ENCODE data around the gene EPC1. TPM values are rescaled to one million over a fixed set of nuclear protein-coding genes. Genes with fewer than 3 reads are reported as not detected.
A peak's percentile ranks its signal among the peaks of the same experiment; 100 is the strongest.

Gene EPC1
- total RNA-seq, 1 donor from 2014 or later: 82.8 TPM

GRCh38 chr10:32315424-32315823 is 31.5 kb downstream of the EPC1 start:
- Mint-ChIP-seq H3K9me3 (no peaks in the 10 kb centered on the region), H3K4me3 (no peak overlapping the region), H3K27ac (peak overlapping the region; percentile 15), H3K4me1 (peaks cover 83% of the 10 kb centered on the region), H3K27me3 (no peaks in the 10 kb centered on the region), H3K36me3 (ENCODE audit: low read depth) (peaks cover 30% of the 10 kb centered on the region)
- TF ChIP-seq CTCF (IDR thresholded peaks at IDR 0.05): no peak
- intact Hi-C loops (cut with micrococcal nuclease): loop anchor here (5.0 kb wide), 1 partner anchor 33 kb away; no protein-coding TSS in a partner anchor
- DNase-seq: no peak
- CTCF ChIA-PET: interaction anchor here (1.6 to 1.9 kb wide), 2 partner anchors 30 to 59 kb away, joined by 4 to 6 read pairs; no protein-coding TSS in a partner anchor
- ATAC-seq (ENCODE audit: low read depth): no peak
- POLR2A ChIA-PET: interaction anchor here (0.5 kb wide), 1 partner anchor 16 kb away, joined by 4 read pairs; no protein-coding TSS in a partner anchor

DNA sequence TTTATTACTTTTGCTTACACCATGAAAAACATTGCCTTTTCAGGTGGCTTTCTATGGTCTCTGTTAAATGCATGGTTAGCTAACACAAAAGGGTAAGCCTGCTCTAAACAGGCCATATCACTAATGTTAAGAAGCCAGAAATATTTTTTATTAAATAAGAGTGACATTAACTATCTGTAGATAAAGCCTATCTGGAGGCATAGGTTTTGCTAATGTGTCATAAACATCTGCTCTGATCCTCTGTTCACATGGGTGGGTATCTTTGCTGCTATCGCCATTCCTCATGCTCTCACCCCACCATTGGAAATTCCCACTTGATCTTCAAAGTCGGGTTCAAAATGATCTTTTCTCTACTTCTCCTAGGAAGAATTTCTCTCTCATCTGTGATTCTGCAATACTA is 32.4 kb downstream of the EPC1 start:
- Mint-ChIP-seq H3K36me3 (ENCODE audit: low read depth) (peaks cover 31% of the 10 kb centered on the region), H3K4me3 (peak overlapping the region; percentile 1), H3K27me3 (no peaks in the 10 kb centered on the region), H3K27ac (peak overlapping the region; percentile 71), H3K9me3 (no peaks in the 10 kb centered on the region), H3K4me1 (peaks cover 77% of the 10 kb centered on the region)
- CTCF ChIA-PET: interaction anchor here (1.0 to 1.9 kb wide), 3 partner anchors 23 to 58 kb away, joined by 3 to 6 read pairs (median 4); no protein-coding TSS in a partner anchor
- POLR2A ChIA-PET: interaction anchor here (1.3 kb wide), 1 partner anchor 32 kb away, joined by 4 read pairs; no protein-coding TSS in a partner anchor
- no peak for TF ChIP-seq CTCF (IDR thresholded peaks at IDR 0.05)
- intact Hi-C loops (cut with micrococcal nuclease): no loop called here
- no peak for ATAC-seq (ENCODE audit: low read depth)
- no peak for DNase-seq

GRCh38 chr10:32308027-32308603 is 38.8 kb downstream of the EPC1 start:
- H3K4me1 Mint-ChIP-seq: peaks cover 54% of the 10 kb centered on the region
- DNase-seq (no peak), ATAC-seq (ENCODE audit: low read depth) (no peak)
- peaks cover 48% of the 10 kb centered on the region for H3K36me3 Mint-ChIP-seq (ENCODE audit: low read depth)
- H3K9me3 Mint-ChIP-seq: no peaks in the 10 kb centered on the region
- ChIA-PET POLR2A (no interaction called here), CTCF (interaction anchor here (1.0 kb wide), 1 partner anchor 51 kb away, joined by 3 read pairs; no protein-coding TSS in a partner anchor)
- H3K27me3 Mint-ChIP-seq: no peaks in the 10 kb centered on the region
- no peak overlapping the region for H3K27ac Mint-ChIP-seq
- no peak overlapping the region for H3K4me3 Mint-ChIP-seq
- TF ChIP-seq CTCF (IDR thresholded peaks at IDR 0.05): no peak
- intact Hi-C loops (cut with micrococcal nuclease): no loop called here

GRCh38 chr10:32307609-32308008 is 39.3 kb downstream of the EPC1 start:
- peaks cover 51% of the 10 kb centered on the region for H3K4me1 Mint-ChIP-seq
- no peak for ATAC-seq (ENCODE audit: low read depth)
- H3K4me3 Mint-ChIP-seq: no peak overlapping the region
- no peak for DNase-seq
- H3K27me3 Mint-ChIP-seq: no peaks in the 10 kb centered on the region
- intact Hi-C loops (cut with micrococcal nuclease): loop anchor here (2.0 kb wide), 1 partner anchor 13 kb away; no protein-coding TSS in a partner anchor
- H3K9me3 Mint-ChIP-seq: no peaks in the 10 kb centered on the region
- H3K27ac Mint-ChIP-seq: peak overlapping the region; percentile 43
- no peak for TF ChIP-seq CTCF (IDR thresholded peaks at IDR 0.05)
- CTCF ChIA-PET: interaction anchor here (1.0 kb wide), 1 partner anchor 51 kb away, joined by 3 read pairs; no protein-coding TSS in a partner anchor
- POLR2A ChIA-PET: no interaction called here
- peaks cover 53% of the 10 kb centered on the region for H3K36me3 Mint-ChIP-seq (ENCODE audit: low read depth)

DNA sequence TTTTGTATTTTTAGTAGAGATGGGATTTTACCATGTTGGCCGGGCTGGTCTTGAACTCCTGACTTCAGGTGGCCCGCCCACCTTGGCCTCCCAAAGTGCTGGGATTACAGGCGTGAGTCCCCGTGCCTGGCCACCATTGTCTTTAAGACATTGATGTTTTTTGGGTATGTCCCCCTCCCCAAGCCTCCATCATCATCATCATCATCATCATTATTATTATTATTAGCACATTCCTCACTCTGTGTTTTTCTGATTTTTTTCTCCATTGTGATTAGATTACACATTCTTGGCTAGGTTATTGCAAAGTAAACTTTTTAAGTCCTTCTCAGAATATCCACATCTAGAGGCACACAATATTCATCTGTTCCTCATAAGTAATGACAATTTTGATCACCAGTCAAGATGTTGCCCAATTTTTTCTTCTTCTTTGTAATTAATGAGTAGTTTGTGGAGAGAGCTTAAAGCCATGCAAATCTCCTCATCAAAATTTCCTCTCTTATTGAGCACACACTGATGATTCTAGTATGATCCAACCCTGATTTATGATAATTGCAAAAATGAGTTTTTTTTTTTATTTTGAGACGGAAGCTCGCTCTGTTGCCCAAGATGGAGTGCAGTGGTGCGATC is 47.5 kb downstream of the EPC1 start:
- Mint-ChIP-seq H3K36me3 (ENCODE audit: low read depth) (peaks cover 65% of the 10 kb centered on the region), H3K4me1 (peaks cover 15% of the 10 kb centered on the region), H3K27ac (no peak overlapping the region), H3K4me3 (no peak overlapping the region), H3K9me3 (no peaks in the 10 kb centered on the region), H3K27me3 (no peaks in the 10 kb centered on the region)
- intact Hi-C loops (cut with micrococcal nuclease): loop anchor here (10.0 kb wide), 1 partner anchor 275 kb away; no protein-coding TSS in a partner anchor
- ATAC-seq (ENCODE audit: low read depth) (no peak), DNase-seq (no peak)
- no peak for TF ChIP-seq CTCF (IDR thresholded peaks at IDR 0.05)
- ChIA-PET CTCF (interaction anchor here (1.1 kb wide), 1 partner anchor 46 kb away, joined by 3 read pairs; no protein-coding TSS in a partner anchor), POLR2A (interaction anchor here (0.9 kb wide), 1 partner anchor 16 kb away, joined by 4 read pairs; no protein-coding TSS in a partner anchor)

All from activated B cell treated with CpG ODN at 0.5 μM for 24 hours (primary cell).